Heart left ventricle (tissue), 13 donors: Measurements from ENCODE around the gene SLC38A10.

Experiments
- CTCF ChIP-seq, 12 donors: fragments of 200-600 bp; sonication (generic) in 4 of 12; IDR thresholded peaks; one replicate each; pipeline versions ENCODE4 v1.5.0 to v1.8.0; 2018 to 2022; ENCODE audit warnings: antibody characterized with exemption in 12 of 12, mild to moderate bottlenecking in 5 of 12
- POLR2A ChIP-seq, 2 donors: fragments of 450-650 bp; IDR thresholded peaks; one replicate each; pipeline ENCODE4 v1.6.1; 2017; ENCODE audit warnings: antibody characterized with exemption in 2 of 2, mild to moderate bottlenecking in 2 of 2, moderate library complexity in 2 of 2
- donor health status: ischemic (EF 13 %, LVEDD 7.1; RV severe dilation, severe dysfunction).
- donor health status: DM: no; HTN: yes; CAD: no.
- donor health status: DM: no; HTN: no; CAD: no.
- donor health status: ischemic (EF 25% LVEDD 6.9; RV normal size, moderate dysfunction).
- donor health status: ischemic (EF 25% LVEDD 5.7; RV mildly dilated, moderate dysfunction).
- donor health status: ischemic (EF 35%, LVEDD 5.7; RV mildly dilated, moderate dysfunction).
- donor health status: nonischemic (EF 11% LVEDD 7.7; RV severe dilation, severe dysfunction).
- donor health status: DM: yes; HTN: yes; CAD: no.
- donor health status: PGD.
- donor health status: ischemic (EF 29% LVEDD 5.4; RV normal size, mild dysfunction).
- donor health status: nonischemic (EF 23%, LVEDD 6.1; RV moderate dilation, normal function).

- TF ChIP-seq POLR2A (IDR thresholded peaks at IDR 0.05), result no peak
- TF ChIP-seq CTCF (IDR thresholded peaks at IDR 0.05), result no peak
These were observed 77.6 kb downstream of the SLC38A10 start for GRCh38 chr17:81217491-81217890.
